ENCODE results near the gene SLC25A47. TPM values are rescaled to one million over a fixed set of nuclear protein-coding genes. Genes with fewer than 3 reads are reported as not detected.

The SLC25A47 gene
- total and polyA plus RNA-seq, 9 of the 15 experiments (the other 6 are each of a cell fraction or from before 2014, with no cell fraction given) = 0.09 to 0.23 (median 0.22) TPM; not detected in 6

DNA sequence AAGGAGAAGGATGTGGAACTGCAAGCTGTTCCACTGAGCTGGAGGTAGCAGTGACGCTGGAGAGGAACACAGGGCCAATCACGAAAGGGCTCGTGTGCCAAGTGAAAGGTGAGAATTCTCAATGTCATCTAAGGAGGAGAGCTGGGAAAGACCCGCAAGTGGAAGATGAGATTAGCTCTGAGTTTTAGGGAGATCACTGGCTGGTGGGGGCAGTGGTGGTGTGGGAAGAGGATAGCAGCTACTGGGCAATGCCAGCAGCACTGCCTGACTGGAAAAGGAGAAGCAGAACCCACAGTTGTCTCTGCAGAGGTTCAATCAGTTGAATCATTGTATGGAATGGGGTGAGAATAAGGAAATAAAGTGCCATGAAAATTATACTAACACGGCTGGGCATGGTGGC lies 27.8 kb downstream of the SLC25A47 start (continued):
- no peak for TF ChIP-seq ATF1 (CRISPR knock-in tag; IDR thresholded peaks at IDR 0.05)
- TF ChIP-seq ATF1 (tag; IDR thresholded peaks at IDR 0.05) = no peak
- TF ChIP-seq ZNF785 (CRISPR knock-in tag; IDR thresholded peaks at IDR 0.05) = no peak
- TF ChIP-seq, protein P1, sequence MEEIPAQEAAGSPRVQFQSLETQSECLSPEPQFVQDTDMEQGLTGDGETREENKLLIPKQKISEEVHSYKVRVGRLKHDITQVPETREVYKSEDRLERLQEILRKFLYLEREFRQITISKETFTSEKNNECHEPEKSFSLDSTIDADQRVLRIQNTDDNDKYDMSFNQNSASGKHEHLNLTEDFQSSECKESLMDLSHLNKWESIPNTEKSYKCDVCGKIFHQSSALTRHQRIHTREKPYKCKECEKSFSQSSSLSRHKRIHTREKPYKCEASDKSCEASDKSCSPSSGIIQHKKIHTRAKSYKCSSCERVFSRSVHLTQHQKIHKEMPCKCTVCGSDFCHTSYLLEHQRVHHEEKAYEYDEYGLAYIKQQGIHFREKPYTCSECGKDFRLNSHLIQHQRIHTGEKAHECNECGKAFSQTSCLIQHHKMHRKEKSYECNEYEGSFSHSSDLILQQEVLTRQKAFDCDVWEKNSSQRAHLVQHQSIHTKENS (CRISPR knock-in tag; IDR thresholded peaks at IDR 0.05) = no peak
- no peak for TF ChIP-seq CHD4 (IDR thresholded peaks at IDR 0.05; ENCODE audit: insufficient read depth, insufficient replicate concordance, low read depth, low read length, poor library complexity, severe bottlenecking)

DNA sequence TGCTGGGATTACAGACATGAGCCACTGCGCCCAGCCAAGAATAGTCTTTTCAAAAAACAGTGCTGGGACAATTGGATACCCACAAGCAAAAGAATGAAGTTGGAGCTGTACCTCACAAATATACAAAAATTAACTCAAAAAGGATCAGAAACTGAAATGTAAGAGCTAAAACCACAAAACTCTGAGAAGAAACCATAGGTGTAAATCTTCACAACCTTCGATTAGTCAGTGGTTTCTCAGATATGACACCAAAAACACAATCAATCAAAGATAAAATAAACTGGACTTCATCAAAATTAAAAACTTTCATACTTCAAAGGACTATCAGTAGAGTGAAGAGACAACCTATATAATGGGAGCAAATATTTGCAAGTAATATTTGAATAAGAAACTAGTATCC lies 35.3 kb downstream of the SLC25A47 start:
- peaks cover 92% of the 10 kb centered on the region for H3K36me3 ChIP-seq (ENCODE audit: control insufficient read depth, insufficient read depth, low read length)
- no peaks in the 10 kb centered on the region for H3K4me1 ChIP-seq (replicated peaks in 1 of 2; ENCODE audit: control insufficient read depth in 2 of 2, insufficient read depth in 2 of 2, low read length in 2 of 2)
- intact Hi-C loops (cut with micrococcal nuclease) = no loop called here
- TF ChIP-seq MEF2D (tag; conservative IDR thresholded peaks at IDR 0.05; ENCODE audit: low read depth) (no peak), CBX1 (IDR thresholded peaks at IDR 0.05; ENCODE audit: low read depth) (no peak), BRF1 (IDR thresholded peaks at IDR 0.05; ENCODE audit: borderline replicate concordance, extremely low read depth, insufficient read length) (no peak), ILF3 (IDR thresholded peaks at IDR 0.05; ENCODE audit: borderline replicate concordance) (no peak), ZBTB7A (IDR thresholded peaks at IDR 0.05; ENCODE audit: borderline replicate concordance, control insufficient read depth, low read depth, low read length) (no peak), ESRRB (CRISPR knock-in tag; IDR thresholded peaks at IDR 0.05; ENCODE audit: borderline replicate concordance) (no peak), POLR2AphosphoS5 (IDR thresholded peaks at IDR 0.05; ENCODE audit: control insufficient read depth, insufficient read depth, low read depth, low read length) (no peak), MECOM (CRISPR knock-in tag; IDR thresholded peaks at IDR 0.05) (no peak), U2AF1 (optimal IDR thresholded peaks at IDR 0.05; ENCODE audit: low read depth, low read length) (no peak), ZNF561 (CRISPR knock-in tag; conservative IDR thresholded peaks at IDR 0.05) (no peak), RFX5 (IDR thresholded peaks at IDR 0.05; ENCODE audit: low read depth, low read length) (no peak), XRCC4 (IDR thresholded peaks at IDR 0.05; ENCODE audit: extremely low read depth, insufficient read depth, insufficient read length) (no peak), NELFE (IDR thresholded peaks at IDR 0.05; ENCODE audit: insufficient read depth, insufficient read length) (no peak), PHB2 (IDR thresholded peaks at IDR 0.05; ENCODE audit: low read depth) (no peak), NR3C1 (CRISPR knock-in tag; IDR thresholded peaks at IDR 0.05) (no peak), SRSF9 (IDR thresholded peaks at IDR 0.05; ENCODE audit: borderline replicate concordance, low read depth, low read length) (no peak)
- TF ChIP-seq, protein P2, sequence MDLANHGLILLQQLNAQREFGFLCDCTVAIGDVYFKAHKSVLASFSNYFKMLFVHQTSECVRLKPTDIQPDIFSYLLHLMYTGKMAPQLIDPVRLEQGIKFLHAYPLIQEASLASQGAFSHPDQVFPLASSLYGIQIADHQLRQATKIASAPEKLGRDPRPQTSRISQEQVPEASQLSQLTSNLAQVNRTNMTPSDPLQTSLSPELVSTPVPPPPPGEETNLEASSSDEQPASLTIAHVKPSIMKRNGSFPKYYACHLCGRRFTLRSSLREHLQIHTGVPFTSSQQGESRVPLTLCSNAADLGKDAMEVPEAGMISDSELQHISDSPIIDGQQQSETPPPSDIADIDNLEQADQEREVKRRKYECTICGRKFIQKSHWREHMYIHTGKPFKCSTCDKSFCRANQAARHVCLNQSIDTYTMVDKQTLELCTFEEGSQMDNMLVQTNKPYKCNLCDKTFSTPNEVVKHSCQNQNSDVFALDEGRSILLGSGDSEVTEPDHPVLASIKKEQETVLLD (IDR thresholded peaks at IDR 0.05) = no peak
- in situ Hi-C loops (cut with MboI) = no loop called here
- peaks cover 23% of the 10 kb centered on the region; the same call in 1 of the 3 replicates for H3K79me2 ChIP-seq (ENCODE audit: control insufficient read depth, insufficient read depth, low read length)
- H3K4me3 ChIP-seq = no peak overlapping the region
- no peaks in the 10 kb centered on the region for H3K9me1 ChIP-seq (ENCODE audit: control insufficient read depth, insufficient read depth, low read length)
- no peak for ATAC-seq
- DNase-seq (ENCODE audit: extremely low read depth in 1 of 4, low spot score in 3 of 4) = no peak
- 86% methylated on average over 2 of the region's 2 CpGs for WGBS (ENCODE audit: insufficient coverage, low coverage, missing lambda C conversion rate)
- BruUV-seq (replicated peaks) = no TSS peak
- POLR2A ChIA-PET = interaction anchor here (0.7 to 1.1 kb wide), 2 partner anchors 10 to 36 kb away, joined by 3 read pairs; no protein-coding TSS in a partner anchor
- H3K9me3 ChIP-seq (replicated peaks; ENCODE audit: control insufficient read depth, insufficient read depth, low read depth, low read length) = no peaks in the 10 kb centered on the region
- H4K20me1 ChIP-seq (replicated peaks; ENCODE audit: control insufficient read depth, insufficient read depth, low read length) = 0 out of 2 replicates have a peak, but pooled peaks cover 7% of the 10 kb centered on the region
- CTCF ChIA-PET (ENCODE audit: low intra/inter-chr PET ratio) = no interaction called here
- H3K27me3 ChIP-seq (ENCODE audit: control insufficient read depth in 2 of 2, insufficient read depth in 2 of 2, low read length in 2 of 2) = no peaks in the 10 kb centered on the region
- H3K27ac ChIP-seq (ENCODE audit: extremely low read depth, low read depth, low read length) = no peak overlapping the region
- H3K9ac ChIP-seq (ENCODE audit: insufficient read depth in 1 of 2, low read depth in 2 of 2, low read length in 2 of 2) = no peak overlapping the region
- H2AFZ ChIP-seq (ENCODE audit: low read depth, low read length) = no peak overlapping the region
- no peak overlapping the region for H3K4me2 ChIP-seq (ENCODE audit: insufficient read depth, low read length)
- no peak for FAIRE-seq

Data from K562 (cell line).